ENCODE data around the gene FEN1.
A peak's percentile ranks its signal among the peaks of the same experiment; 100 is the strongest.

Gene FEN1

GRCh38 chr11:61805146-61805545 lies 12.4 kb downstream of the FEN1 start:
- Mint-ChIP-seq H3K27me3 (ENCODE audit: low read depth) (no peaks in the 10 kb centered on the region), H3K4me1 (ENCODE audit: low read depth) (peaks cover 7% of the 10 kb centered on the region), H3K27ac (peak overlapping the region; percentile 5), H3K36me3 (ENCODE audit: low read depth) (peaks cover 68% of the 10 kb centered on the region), H3K9me3 (no peaks in the 10 kb centered on the region), H3K4me3 (no peak overlapping the region)
- DNase-seq (ENCODE audit: low spot score), result no peak

DNA sequence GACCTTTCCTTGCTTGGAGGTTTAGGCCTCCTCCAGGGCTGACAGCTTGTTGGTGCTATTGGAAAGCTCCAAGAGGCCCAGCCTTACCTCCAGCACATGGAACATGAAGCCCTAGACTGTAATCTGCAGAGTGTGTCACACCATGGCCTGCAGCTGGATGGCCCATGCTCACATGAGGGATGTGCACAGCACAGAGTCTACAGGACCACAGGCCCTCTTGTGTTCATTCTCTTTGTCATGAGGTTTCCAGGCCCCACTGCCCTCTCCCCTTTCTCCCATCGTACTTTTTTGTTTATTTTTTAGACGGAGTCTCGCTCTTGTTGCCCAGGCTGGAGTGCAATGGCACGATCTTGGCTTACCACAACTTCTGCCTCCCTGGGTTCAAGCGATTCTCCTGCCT lies 14.1 kb downstream of the FEN1 start:
- Mint-ChIP-seq H3K4me1 (ENCODE audit: low read depth) (peaks cover 4% of the 10 kb centered on the region), H3K27ac (no peak overlapping the region), H3K9me3 (no peaks in the 10 kb centered on the region), H3K4me3 (no peak overlapping the region), H3K36me3 (ENCODE audit: low read depth) (peaks cover 67% of the 10 kb centered on the region), H3K27me3 (ENCODE audit: low read depth) (no peaks in the 10 kb centered on the region)
- no peak for DNase-seq (ENCODE audit: low spot score)

DNA sequence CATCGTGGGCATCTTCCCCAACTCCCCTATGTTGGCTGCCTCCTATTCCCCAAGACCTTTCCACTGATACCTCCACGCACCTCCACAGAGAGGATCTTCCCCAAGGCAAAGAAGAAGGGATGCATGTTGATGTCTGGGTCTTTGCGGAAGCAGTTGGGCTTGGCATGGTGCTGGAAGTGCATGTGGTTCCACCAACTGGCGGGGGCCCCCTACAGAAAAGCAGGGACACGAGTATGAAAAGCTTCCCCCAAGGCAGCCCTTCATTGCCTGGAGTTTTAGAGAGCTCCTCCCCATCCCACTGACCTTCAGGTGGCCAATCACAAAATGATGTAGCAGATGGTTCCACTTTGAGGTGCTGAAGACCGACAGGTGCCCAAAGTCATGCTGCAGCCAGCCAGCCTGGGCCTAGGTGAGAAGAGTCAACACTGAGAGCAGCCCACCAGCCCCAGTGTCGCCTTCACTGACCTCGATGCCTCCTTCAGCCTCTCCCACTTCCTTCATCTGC lies 18.0 kb downstream of the FEN1 start:
- no peak for DNase-seq (ENCODE audit: low spot score)
- Mint-ChIP-seq H3K9me3 (no peaks in the 10 kb centered on the region), H3K27me3 (ENCODE audit: low read depth) (no peaks in the 10 kb centered on the region), H3K27ac (no peak overlapping the region), H3K36me3 (ENCODE audit: low read depth) (peaks cover 65% of the 10 kb centered on the region), H3K4me1 (ENCODE audit: low read depth) (peaks cover 11% of the 10 kb centered on the region), H3K4me3 (no peak overlapping the region)

DNA sequence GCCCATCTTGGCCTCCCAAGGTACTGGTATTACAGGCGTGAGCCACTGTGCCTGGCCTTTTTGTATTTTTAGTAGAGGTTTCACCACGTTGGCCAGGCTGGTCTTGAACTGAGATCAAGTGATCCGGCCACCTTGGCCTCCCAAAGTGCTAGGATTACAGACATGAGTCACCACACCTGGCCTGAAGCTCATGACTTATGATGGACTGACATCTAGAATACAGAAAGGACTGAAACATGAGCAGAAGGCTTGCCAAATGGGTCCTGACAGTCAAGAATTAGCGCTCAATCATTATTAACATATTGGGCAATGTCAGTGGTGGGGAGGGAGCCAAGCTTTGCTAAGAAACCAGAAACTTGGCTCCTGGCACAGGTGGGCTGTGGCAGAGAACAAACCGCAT lies 19.1 kb downstream of the FEN1 start:
- Mint-ChIP-seq H3K36me3 (ENCODE audit: low read depth) (peaks cover 63% of the 10 kb centered on the region), H3K9me3 (no peaks in the 10 kb centered on the region), H3K27ac (no peak overlapping the region), H3K4me3 (no peak overlapping the region), H3K27me3 (ENCODE audit: low read depth) (no peaks in the 10 kb centered on the region), H3K4me1 (ENCODE audit: low read depth) (peaks cover 11% of the 10 kb centered on the region)
- DNase-seq (ENCODE audit: low spot score), result no peak

GRCh38 chr11:61812736-61813411 lies 20.2 kb downstream of the FEN1 start:
- Mint-ChIP-seq H3K4me1 (ENCODE audit: low read depth) (peaks cover 13% of the 10 kb centered on the region), H3K27ac (no peak overlapping the region), H3K27me3 (ENCODE audit: low read depth) (no peaks in the 10 kb centered on the region)

GRCh38 chr11:61814247-61814957 lies 21.7 kb downstream of the FEN1 start:
- peaks cover 51% of the 10 kb centered on the region for H3K36me3 Mint-ChIP-seq (ENCODE audit: low read depth)
- no peaks in the 10 kb centered on the region for H3K9me3 Mint-ChIP-seq
- DNase-seq (ENCODE audit: low spot score), result peak; percentile 46

More at GRCh38 chr11:61812736-61813411, 20.2 kb downstream of the FEN1 start:
- DNase-seq (ENCODE audit: low spot score), result no peak
- H3K4me3 Mint-ChIP-seq, result no peak overlapping the region
- H3K36me3 Mint-ChIP-seq (ENCODE audit: low read depth), result peaks cover 56% of the 10 kb centered on the region
- H3K9me3 Mint-ChIP-seq, result no peaks in the 10 kb centered on the region

GRCh38 chr11:61814958-61815789 lies 22.5 kb downstream of the FEN1 start:
- Mint-ChIP-seq H3K4me1 (ENCODE audit: low read depth) (peaks cover 12% of the 10 kb centered on the region), H3K9me3 (no peaks in the 10 kb centered on the region), H3K27ac (peak overlapping the region; percentile 98), H3K27me3 (ENCODE audit: low read depth) (no peaks in the 10 kb centered on the region), H3K4me3 (peak overlapping the region; percentile 97), H3K36me3 (ENCODE audit: low read depth) (peaks cover 43% of the 10 kb centered on the region)
- peak; percentile 90 for DNase-seq (ENCODE audit: low spot score)

More at GRCh38 chr11:61814247-61814957, 21.7 kb downstream of the FEN1 start:
- H3K27ac Mint-ChIP-seq, result peak overlapping the region; percentile 98
- H3K27me3 Mint-ChIP-seq (ENCODE audit: low read depth), result no peaks in the 10 kb centered on the region
- H3K4me1 Mint-ChIP-seq (ENCODE audit: low read depth), result peaks cover 13% of the 10 kb centered on the region
- H3K4me3 Mint-ChIP-seq, result peak overlapping the region; percentile 97

GRCh38 chr11:61815790-61816735 lies 23.4 kb downstream of the FEN1 start:
- Mint-ChIP-seq H3K4me1 (ENCODE audit: low read depth) (peaks cover 12% of the 10 kb centered on the region), H3K9me3 (no peaks in the 10 kb centered on the region), H3K27me3 (ENCODE audit: low read depth) (no peaks in the 10 kb centered on the region), H3K36me3 (ENCODE audit: low read depth) (peaks cover 37% of the 10 kb centered on the region), H3K27ac (peak overlapping the region; percentile 98), H3K4me3 (peak overlapping the region; percentile 97)
- peak; percentile 64 for DNase-seq (ENCODE audit: low spot score)

DNA sequence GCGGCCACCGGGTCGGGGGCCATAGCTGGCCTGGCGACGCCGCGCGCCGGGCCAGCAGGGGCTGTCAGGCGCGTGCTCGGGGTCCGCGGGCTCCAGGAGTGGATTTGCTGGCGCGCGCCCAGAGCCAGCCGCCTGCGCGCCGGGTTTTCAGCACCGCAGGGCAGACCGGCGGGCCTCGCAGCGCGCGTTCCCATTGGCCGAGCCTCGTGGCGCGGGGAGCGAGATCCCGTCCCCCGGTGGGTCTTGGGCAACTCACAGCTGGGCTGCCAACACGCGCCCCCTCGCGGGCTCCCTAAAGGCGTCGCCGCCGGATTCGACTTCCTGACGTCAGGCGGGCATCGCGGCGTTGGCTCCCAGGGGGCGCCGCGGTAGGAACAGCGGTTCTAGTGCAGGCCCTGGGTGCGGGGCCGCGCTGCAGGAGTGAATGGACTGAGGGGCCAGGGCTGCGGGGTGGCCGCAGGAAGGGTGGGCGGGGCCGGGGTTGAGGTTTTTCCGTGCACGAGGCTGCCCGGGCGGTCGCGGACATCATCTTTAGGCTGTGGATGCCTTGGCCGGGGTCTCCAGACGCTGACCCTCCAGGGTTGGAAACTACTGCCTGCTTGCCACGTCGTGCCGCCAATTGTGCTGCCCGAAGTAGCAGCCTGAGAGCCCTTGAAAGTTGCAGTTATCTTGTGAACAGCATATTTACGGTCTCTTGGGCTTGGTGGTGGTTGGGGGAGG lies 24.2 kb downstream of the FEN1 start, which contains the start of gene FADS1:
TSS of gene FADS1 (minus strand) at position 268 of the 720 bp plus-strand sequence. CDS start at position 194, 74 bp downstream.
- H3K4me1 Mint-ChIP-seq (ENCODE audit: low read depth), result peaks cover 12% of the 10 kb centered on the region
- DNase-seq (ENCODE audit: low spot score), result peak; percentile 94
- peaks cover 31% of the 10 kb centered on the region for H3K36me3 Mint-ChIP-seq (ENCODE audit: low read depth)
- no peaks in the 10 kb centered on the region for H3K9me3 Mint-ChIP-seq
- H3K27me3 Mint-ChIP-seq (ENCODE audit: low read depth), result no peaks in the 10 kb centered on the region
- H3K4me3 Mint-ChIP-seq, result peak within 1 kb of the TSS; percentile 97
- peak within 1 kb of the TSS; percentile 98 for H3K27ac Mint-ChIP-seq

DNA sequence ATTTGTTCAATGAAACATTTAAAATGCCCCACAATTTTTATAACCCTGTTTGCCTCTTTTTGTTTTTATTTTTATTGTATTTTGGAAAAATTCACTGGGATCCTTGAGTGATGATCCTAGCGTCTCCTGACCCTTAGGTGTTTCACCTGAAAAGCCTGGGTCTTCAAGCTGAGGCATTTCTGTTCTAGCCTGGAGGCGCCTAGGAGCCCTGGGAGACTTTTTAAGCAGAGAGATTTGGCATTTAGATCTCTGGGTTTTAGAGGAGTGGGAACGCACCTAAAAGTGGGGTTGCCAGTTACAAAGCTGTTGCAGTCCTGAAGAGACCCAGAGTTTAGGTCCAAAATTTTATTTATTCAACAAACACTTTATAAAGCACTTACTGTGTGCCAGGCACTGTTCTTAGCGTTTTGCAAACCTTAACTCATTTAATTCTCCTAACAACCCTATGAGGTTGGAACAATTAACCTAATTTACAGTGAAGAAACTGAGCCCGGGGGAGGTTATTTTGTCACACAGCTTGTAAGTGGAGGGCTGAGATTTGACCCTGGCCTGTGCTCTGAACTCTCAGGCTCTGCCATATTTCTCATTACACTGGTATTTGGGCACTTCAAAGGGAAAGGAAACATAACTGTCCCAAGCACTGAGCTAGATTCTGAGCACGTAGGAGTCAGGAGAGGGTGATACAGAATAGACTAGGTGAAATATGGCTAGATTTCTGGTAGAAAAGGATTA lies 24.9 kb downstream of the FEN1 start:
- peak overlapping the region; percentile 82 for H3K4me3 Mint-ChIP-seq

DNA sequence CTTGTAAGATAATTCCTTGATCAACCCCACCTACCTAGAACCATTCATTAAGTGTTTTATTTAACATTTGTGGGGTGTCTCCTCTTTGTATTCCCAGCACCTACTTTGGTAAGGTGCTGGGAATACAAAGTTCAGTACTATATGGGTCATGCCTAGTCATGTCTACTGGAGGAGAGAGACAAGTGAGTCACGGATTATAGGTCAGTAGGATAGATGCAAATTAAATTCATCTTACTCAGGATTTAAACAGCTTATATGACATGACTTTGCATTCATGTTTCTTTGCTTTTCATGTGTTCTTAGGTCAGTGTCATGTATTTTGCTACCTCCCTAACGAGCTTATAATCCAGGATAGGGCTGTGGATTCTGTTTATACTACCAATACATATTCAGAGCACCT lies 27.5 kb downstream of the FEN1 start:
- H3K4me1 Mint-ChIP-seq (ENCODE audit: low read depth), result peaks cover 3% of the 10 kb centered on the region
- H3K27ac Mint-ChIP-seq, result no peak overlapping the region
- H3K27me3 Mint-ChIP-seq (ENCODE audit: low read depth), result no peaks in the 10 kb centered on the region
- H3K4me3 Mint-ChIP-seq, result no peak overlapping the region
- peaks cover 10% of the 10 kb centered on the region for H3K36me3 Mint-ChIP-seq (ENCODE audit: low read depth)
- H3K9me3 Mint-ChIP-seq, result no peaks in the 10 kb centered on the region
- no peak for DNase-seq (ENCODE audit: low spot score)

More for the DNA sequence above, 24.9 kb downstream of the FEN1 start:
- H3K9me3 Mint-ChIP-seq, result no peaks in the 10 kb centered on the region
- no peaks in the 10 kb centered on the region for H3K27me3 Mint-ChIP-seq (ENCODE audit: low read depth)
- DNase-seq (ENCODE audit: low spot score), result no peak
- peaks cover 26% of the 10 kb centered on the region for H3K36me3 Mint-ChIP-seq (ENCODE audit: low read depth)
- peaks cover 12% of the 10 kb centered on the region for H3K4me1 Mint-ChIP-seq (ENCODE audit: low read depth)
- H3K27ac Mint-ChIP-seq, result peak overlapping the region; percentile 84
